Hepatocyte (in vitro differentiated cells): Measurements from ENCODE around the gene POU3F3. TPM values are rescaled to one million over a fixed set of nuclear protein-coding genes. Genes with fewer than 3 reads are reported as not detected.

Experiments used
- DNase-seq: peaks from one replicate; pipeline ENCODE4 v3.0.0-alpha.2; 2016; ENCODE audit warnings: low spot score
- H2AFZ ChIP-seq: fragments of 200-600 bp; sonication (generic); 2 replicates; pipeline ENCODE4 v1.6.0; 2016; ENCODE audit warnings: antibody characterized with exemption, mild to moderate bottlenecking
- H3K27ac ChIP-seq: fragments of 200-600 bp; sonication (generic); 2 replicates; pipeline ENCODE4 v1.5.1; 2016; ENCODE audit warnings: mild to moderate bottlenecking
- H3K27me3 ChIP-seq: fragments of 200-600 bp; sonication (generic); 2 replicates; pipeline ENCODE4 v1.6.1; 2016
- H3K36me3 ChIP-seq: fragments of 200-600 bp; sonication (generic); replicated peaks from 2 replicates; pipeline ENCODE4 v1.5.1; 2016; ENCODE audit warnings: low read depth; ENCODE audit not compliant: insufficient read depth
- H3K4me1 ChIP-seq: fragments of 200-600 bp; sonication (generic); 2 replicates; pipeline ENCODE4 v1.5.1; 2016; ENCODE audit warnings: mild to moderate bottlenecking, moderate library complexity; ENCODE audit not compliant: insufficient read depth
- H3K4me2 ChIP-seq: fragments of 200-600 bp; sonication (generic); 2 replicates; pipeline ENCODE4 v1.6.0; 2016
- H3K4me3 ChIP-seq: fragments of 200-600 bp; sonication (generic); 2 replicates; pipeline ENCODE4 v1.5.1; 2016; ENCODE audit warnings: mild to moderate bottlenecking
- H3K79me2 ChIP-seq: fragments of 200-600 bp; sonication (generic); 2 replicates; pipeline ENCODE4 v1.6.0; 2017; ENCODE audit warnings: mild to moderate bottlenecking
- H3K9me2 ChIP-seq: fragments of 200-600 bp; sonication (generic); replicated peaks from 2 replicates; pipeline ENCODE4 v1.6.0; 2017; ENCODE audit warnings: mild to moderate bottlenecking; ENCODE audit not compliant: insufficient read depth
- H3K9me3 ChIP-seq: fragments of 200-600 bp; sonication (generic); 2 replicates; pipeline ENCODE4 v1.5.1; 2016; ENCODE audit warnings: low read depth, mild to moderate bottlenecking
- H4K20me1 ChIP-seq: fragments of 200-600 bp; sonication (generic); 2 replicates; pipeline ENCODE4 v1.6.0; 2016; ENCODE audit warnings: mild to moderate bottlenecking; ENCODE audit not compliant: insufficient read depth, poor library complexity, severe bottlenecking
- CTCF ChIP-seq: fragments of 200-600 bp; sonication (generic); IDR thresholded peaks from 2 replicates; pipeline ENCODE4 v1.5.1; 2016; ENCODE audit warnings: antibody characterized with exemption, mild to moderate bottlenecking; ENCODE audit not compliant: poor library complexity
- EZH2 ChIP-seq: fragments of 200-600 bp; sonication (generic); IDR thresholded peaks from 2 replicates; pipeline ENCODE4 v1.6.1; 2016; ENCODE audit warnings: antibody characterized with exemption, mild to moderate bottlenecking, borderline replicate concordance
- EZH2phosphoT487 ChIP-seq: fragments of 200-600 bp; sonication (generic); IDR thresholded peaks from one replicate; pipeline ENCODE4 v1.6.1; 2018; ENCODE audit warnings: antibody characterized with exemption, mild to moderate bottlenecking, low read depth, moderate library complexity; ENCODE audit not compliant: unreplicated experiment, severe bottlenecking
- WGBS: methylation state at CpG from one replicate; pipeline ENCODE4 v1.1.6; 2016; ENCODE audit warnings: low lambda C conversion rate; ENCODE audit errors: missing lambda C conversion rate; 5-methylcytosine and 5-hydroxymethylcytosine counted together
- polyA plus RNA-seq: library from polyadenylated mRNA; unstranded; fragments of >200 nt; fragmentation: Nextera tagmentation; extraction: Ambion mirVana; gene quantifications from 2 replicates; pipeline ENCODE4 v1.2.1, GENCODE V29; 2016
- total RNA-seq: library from RNA; depleted of rRNA; stranded (reverse); fragments of >200 nt; gene quantifications from 2 replicates; pipeline ENCODE4 v1.2.3, GENCODE V29; 2014

POU3F3 gene
- total and polyA plus RNA-seq, 2 experiments from 2014 or later: not detected

- H2AFZ ChIP-seq: no peak overlapping the region
- no peak for TF ChIP-seq EZH2phosphoT487
- TF ChIP-seq EZH2: no peak
- no peak for TF ChIP-seq CTCF
- WGBS: 93% methylated on average over 1 of the region's 1 CpG
Measured at GRCh38 chr2:104836841-104837240, 17.1 kb upstream of the POU3F3 start.

GRCh38 chr2:104840156-104840555 lies 13.8 kb upstream of the POU3F3 start:
- Histone ChIP-seq H2AFZ (no peak overlapping the region), H3K27ac (no peak overlapping the region), H3K9me3 (no peaks in the 10 kb centered on the region), H3K4me2 (no peak overlapping the region), H3K79me2 (no peaks in the 10 kb centered on the region), H3K4me3 (no peak overlapping the region), H3K9me2 (no peaks in the 10 kb centered on the region), H3K27me3 (peaks cover 65% of the 10 kb centered on the region), H4K20me1 (no peaks in the 10 kb centered on the region), H3K36me3 (no peaks in the 10 kb centered on the region), H3K4me1 (no peaks in the 10 kb centered on the region)
- WGBS: 70% methylated on average over 1 of the region's 1 CpG
- TF ChIP-seq EZH2phosphoT487 (no peak), EZH2 (no peak), CTCF (no peak)
- no peak for DNase-seq

More at GRCh38 chr2:104836841-104837240, 17.1 kb upstream of the POU3F3 start:
- no peaks in the 10 kb centered on the region for H3K4me1 ChIP-seq
- no peaks in the 10 kb centered on the region for H4K20me1 ChIP-seq
- H3K79me2 ChIP-seq: no peaks in the 10 kb centered on the region
- peaks cover 33% of the 10 kb centered on the region for H3K27me3 ChIP-seq
- DNase-seq: no peak
- H3K27ac ChIP-seq: no peak overlapping the region
- no peaks in the 10 kb centered on the region for H3K36me3 ChIP-seq
- no peaks in the 10 kb centered on the region for H3K9me3 ChIP-seq
- no peak overlapping the region for H3K4me2 ChIP-seq
- no peaks in the 10 kb centered on the region for H3K9me2 ChIP-seq
- no peak overlapping the region for H3K4me3 ChIP-seq

- no peak for TF ChIP-seq CTCF
- TF ChIP-seq EZH2phosphoT487: no peak
- TF ChIP-seq EZH2: no peak
- no peak for DNase-seq
- Histone ChIP-seq H3K4me3 (no peak overlapping the region), H3K9me2 (no peaks in the 10 kb centered on the region), H3K4me2 (no peak overlapping the region), H3K27ac (no peak overlapping the region), H3K36me3 (no peaks in the 10 kb centered on the region), H3K9me3 (no peaks in the 10 kb centered on the region), H3K27me3 (peaks cover 74% of the 10 kb centered on the region), H3K79me2 (no peaks in the 10 kb centered on the region), H3K4me1 (no peaks in the 10 kb centered on the region), H4K20me1 (no peaks in the 10 kb centered on the region), H2AFZ (no peak overlapping the region)
- 79% methylated on average over 2 of the region's 2 CpGs for WGBS
Measured at GRCh38 chr2:104840893-104841585, 12.9 kb upstream of the POU3F3 start.
